Left ventricle myocardium inferior (tissue), 1 donor: ENCODE results near the gene SLC25A48. TPM values are rescaled to one million over a fixed set of nuclear protein-coding genes. Genes with fewer than 3 reads are reported as not detected.

Source experiments
- DNase-seq: peaks from one replicate; pipeline ENCODE4 v3.0.0-alpha.2; 2020
- H3K27ac ChIP-seq: fragments of 200-600 bp; replicated peaks from 2 replicates; pipeline ENCODE4 v1.8.0; 2021
- H3K27me3 ChIP-seq: fragments of 200-600 bp; 2 replicates; pipeline ENCODE4 v1.8.0; 2021; ENCODE audit warnings: low read depth
- H3K36me3 ChIP-seq: fragments of 200-600 bp; 2 replicates; pipeline ENCODE4 v1.8.0; 2021
- H3K4me1 ChIP-seq: fragments of 200-600 bp; 2 replicates; pipeline ENCODE4 v1.8.0; 2021
- H3K4me3 ChIP-seq: fragments of 200-600 bp; 2 replicates; pipeline ENCODE4 v1.8.0; 2021; ENCODE audit warnings: mild to moderate bottlenecking, moderate library complexity
- H3K9me3 ChIP-seq: fragments of 200-600 bp; replicated peaks from 2 replicates; pipeline ENCODE4 v1.8.0; 2021
- intact Hi-C: fragments of 100-400 bp; cut with micrococcal nuclease; formaldehyde crosslinking; loops from one replicate; pipeline ENCODE4 v1.11.0; 2022
- total RNA-seq: library from RNA; stranded (reverse); fragmentation: NEBNext Ultra II Directional; extraction: Animal tissue kit (Norgen Biotek cat#: 25700); gene quantifications from one replicate; pipeline ENCODE4 v1.2.1, GENCODE V29; 2021
- TF ChIP-seq, protein P1 (sequence below): fragments of 200-600 bp; IDR thresholded peaks from 2 replicates; pipeline ENCODE4 v1.8.0; 2021; ENCODE audit warnings: antibody characterized with exemption, mild to moderate bottlenecking, borderline replicate concordance
- donor health status: DM: no; HTN: yes; CAD: no; lungs with severe emphysema.

SLC25A48 gene
- total RNA-seq, 1 donor from 2014 or later = not detected

DNA sequence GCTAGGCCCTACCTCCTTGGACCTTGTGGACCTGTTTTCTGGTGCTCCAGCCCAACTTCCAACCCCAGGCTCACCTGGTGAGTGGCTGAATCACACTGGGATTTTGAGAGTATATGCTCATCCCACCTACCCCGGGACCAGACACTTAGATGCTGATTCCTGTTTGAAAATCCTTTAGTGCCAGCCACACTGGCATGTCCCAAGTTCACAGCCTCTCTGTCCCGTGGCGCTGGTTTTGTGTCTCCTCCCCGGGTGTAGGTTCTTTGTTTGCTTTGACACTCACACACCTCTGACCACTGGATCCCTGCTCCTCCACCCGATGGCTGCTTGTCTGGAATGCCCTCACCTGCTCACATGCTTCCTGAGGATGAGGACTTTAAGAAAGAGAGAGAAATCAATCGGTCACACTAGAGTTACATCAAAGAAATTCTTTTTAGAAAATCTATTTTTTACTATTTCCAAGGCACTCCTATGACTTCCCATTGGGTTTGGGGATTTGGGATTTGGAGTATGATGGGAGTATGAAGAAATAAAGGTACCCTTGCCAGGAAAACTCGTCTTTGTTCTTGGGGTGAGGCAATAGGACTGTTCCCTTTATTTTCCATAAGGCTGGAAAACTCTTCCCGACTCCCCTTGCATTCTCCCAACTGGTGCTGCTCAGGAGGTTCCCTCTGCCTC is 7.3 kb upstream of the SLC25A48 start:
- Histone ChIP-seq H3K4me3 (no peak overlapping the region), H3K36me3 (no peaks in the 10 kb centered on the region), H3K9me3 (no peaks in the 10 kb centered on the region), H3K27me3 (peaks cover 21% of the 10 kb centered on the region), H3K27ac (no peak overlapping the region), H3K4me1 (no peaks in the 10 kb centered on the region)
- TF ChIP-seq, protein P1, sequence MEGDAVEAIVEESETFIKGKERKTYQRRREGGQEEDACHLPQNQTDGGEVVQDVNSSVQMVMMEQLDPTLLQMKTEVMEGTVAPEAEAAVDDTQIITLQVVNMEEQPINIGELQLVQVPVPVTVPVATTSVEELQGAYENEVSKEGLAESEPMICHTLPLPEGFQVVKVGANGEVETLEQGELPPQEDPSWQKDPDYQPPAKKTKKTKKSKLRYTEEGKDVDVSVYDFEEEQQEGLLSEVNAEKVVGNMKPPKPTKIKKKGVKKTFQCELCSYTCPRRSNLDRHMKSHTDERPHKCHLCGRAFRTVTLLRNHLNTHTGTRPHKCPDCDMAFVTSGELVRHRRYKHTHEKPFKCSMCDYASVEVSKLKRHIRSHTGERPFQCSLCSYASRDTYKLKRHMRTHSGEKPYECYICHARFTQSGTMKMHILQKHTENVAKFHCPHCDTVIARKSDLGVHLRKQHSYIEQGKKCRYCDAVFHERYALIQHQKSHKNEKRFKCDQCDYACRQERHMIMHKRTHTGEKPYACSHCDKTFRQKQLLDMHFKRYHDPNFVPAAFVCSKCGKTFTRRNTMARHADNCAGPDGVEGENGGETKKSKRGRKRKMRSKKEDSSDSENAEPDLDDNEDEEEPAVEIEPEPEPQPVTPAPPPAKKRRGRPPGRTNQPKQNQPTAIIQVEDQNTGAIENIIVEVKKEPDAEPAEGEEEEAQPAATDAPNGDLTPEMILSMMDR = no peak
- intact Hi-C loops = no loop called here
- no peak for DNase-seq

DNA sequence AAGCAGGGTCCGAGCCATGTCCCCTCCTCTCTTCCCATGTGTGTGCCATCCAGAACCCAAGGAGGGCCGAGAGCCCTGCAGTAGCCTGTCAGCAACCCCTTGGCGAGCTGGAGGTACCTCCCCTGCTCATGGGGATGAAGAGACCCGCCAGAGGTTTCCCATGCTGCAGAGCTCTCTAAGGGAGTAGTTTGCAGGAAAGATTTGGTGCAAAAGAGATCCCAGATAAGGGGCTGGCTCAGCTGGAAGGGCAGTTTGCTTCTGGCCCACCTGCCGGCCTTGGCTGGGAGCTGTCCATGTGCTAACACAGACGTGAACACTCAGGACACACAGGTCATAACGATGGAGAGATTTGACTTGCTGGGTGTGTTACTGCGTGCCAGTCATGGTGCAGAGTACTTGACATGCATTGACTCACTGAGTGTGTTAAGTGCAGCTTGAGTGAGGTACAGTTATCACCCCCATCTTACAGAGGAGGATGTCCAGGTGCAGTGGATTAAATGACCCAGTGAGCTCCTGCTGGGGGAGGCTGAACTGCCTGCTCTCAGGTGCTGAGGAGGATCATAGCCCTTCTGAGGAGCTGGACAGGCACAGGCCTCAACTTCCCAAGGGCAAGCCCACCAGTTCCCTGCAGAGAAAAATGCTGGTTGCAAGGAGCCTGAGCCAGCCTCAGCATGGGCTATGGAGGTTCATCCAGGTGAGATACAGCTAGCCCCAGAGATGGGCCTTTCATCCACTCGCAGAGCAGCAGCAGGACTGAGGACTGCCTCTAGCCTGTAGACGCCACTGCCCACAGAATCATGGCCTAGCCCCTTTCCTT is 6.3 kb upstream of the SLC25A48 start:
- Histone ChIP-seq H3K9me3 (no peaks in the 10 kb centered on the region), H3K4me1 (no peaks in the 10 kb centered on the region), H3K4me3 (no peak overlapping the region), H3K27ac (no peak overlapping the region), H3K36me3 (no peaks in the 10 kb centered on the region), H3K27me3 (peaks cover 32% of the 10 kb centered on the region)
- intact Hi-C loops = no loop called here
- TF ChIP-seq, protein P1 = no peak
- no peak for DNase-seq

DNA sequence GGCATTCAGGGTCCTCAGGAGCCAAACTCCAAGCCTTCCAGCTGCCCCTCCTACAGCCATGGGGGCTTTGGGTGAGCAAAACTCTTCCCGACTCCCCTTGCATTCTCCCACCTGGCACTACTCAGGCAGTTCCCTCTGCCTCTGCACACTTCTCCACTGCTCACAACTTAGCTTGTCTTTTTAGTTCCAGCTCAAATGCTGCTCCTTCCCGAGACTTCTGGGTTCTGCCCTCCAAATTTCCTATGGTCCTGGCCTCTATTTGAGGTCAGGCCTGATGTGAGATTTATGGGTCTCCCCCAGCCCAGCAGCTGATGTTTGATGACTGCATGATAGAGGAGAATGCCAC is 5.7 kb upstream of the SLC25A48 start:
- no peak overlapping the region for H3K27ac ChIP-seq
- intact Hi-C loops = no loop called here
- no peaks in the 10 kb centered on the region for H3K36me3 ChIP-seq
- no peak for DNase-seq
- no peaks in the 10 kb centered on the region for H3K9me3 ChIP-seq
- TF ChIP-seq, protein P1 = no peak
- H3K27me3 ChIP-seq = peaks cover 38% of the 10 kb centered on the region
- H3K4me1 ChIP-seq = no peaks in the 10 kb centered on the region
- no peak overlapping the region for H3K4me3 ChIP-seq

DNA sequence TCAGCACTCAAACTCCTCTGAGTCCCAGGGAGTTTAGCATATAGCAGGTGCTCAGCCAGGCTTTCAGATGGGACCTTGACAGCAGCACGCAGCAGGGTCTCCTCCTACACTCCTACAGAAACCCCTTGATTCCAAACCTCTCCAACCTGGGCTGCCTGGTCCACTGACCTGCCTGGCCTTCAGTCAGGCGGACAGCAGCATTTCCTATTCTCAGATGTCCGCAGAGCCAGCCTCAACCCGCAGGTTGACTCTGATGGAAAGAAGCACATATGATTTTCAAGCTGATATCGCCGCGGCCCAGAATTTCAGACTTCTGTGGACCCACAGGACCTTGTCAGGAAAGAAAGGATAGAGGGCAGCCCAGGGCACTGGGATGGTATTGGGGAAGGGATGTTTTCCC is 5.3 kb upstream of the SLC25A48 start:
- no peak for DNase-seq
- Histone ChIP-seq H3K36me3 (no peaks in the 10 kb centered on the region), H3K27me3 (peaks cover 42% of the 10 kb centered on the region), H3K4me3 (no peak overlapping the region), H3K27ac (no peak overlapping the region), H3K9me3 (no peaks in the 10 kb centered on the region), H3K4me1 (peaks cover 2% of the 10 kb centered on the region)
- intact Hi-C loops = no loop called here
- TF ChIP-seq, protein P1 = no peak

DNA sequence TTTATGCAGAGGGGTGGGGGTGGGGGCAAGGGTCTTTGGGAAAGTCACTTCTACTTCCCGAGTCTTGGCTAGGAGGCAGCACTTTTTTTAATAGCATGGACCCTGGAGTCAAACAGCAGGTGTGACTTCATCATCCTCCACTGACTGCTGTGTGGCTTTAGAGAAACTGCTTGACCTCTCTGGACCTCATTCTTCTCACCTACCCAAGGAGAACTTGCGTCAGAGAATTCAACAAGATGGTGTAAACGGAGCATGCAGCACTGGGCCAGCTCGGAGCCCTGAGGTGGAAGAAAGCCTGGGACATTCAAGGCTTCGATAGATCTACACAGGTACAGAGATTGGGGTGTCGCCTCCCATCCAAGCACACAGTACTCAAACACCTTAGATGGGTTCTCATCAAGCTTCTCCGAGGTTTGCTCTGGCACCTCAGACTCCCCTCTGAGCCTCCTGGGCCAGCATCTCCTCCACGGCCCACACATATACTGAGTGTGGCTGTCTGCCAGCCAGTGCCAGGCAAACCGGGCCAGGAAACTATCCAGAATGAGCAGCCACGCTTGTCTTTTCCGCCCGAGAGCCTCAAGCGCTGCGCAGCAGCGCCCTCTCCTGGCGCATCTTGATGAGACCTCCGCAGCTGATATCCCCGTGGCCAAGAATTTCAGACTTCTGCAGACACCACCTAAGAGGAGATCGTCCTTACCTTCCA is 4.6 kb upstream of the SLC25A48 start:
- H3K4me3 ChIP-seq = no peak overlapping the region
- peaks cover 9% of the 10 kb centered on the region for H3K4me1 ChIP-seq
- H3K27me3 ChIP-seq = peaks cover 48% of the 10 kb centered on the region
- DNase-seq = peak; percentile 57
- TF ChIP-seq, protein P1 = peak; percentile 82
- intact Hi-C loops = loop anchor here (5.0 kb wide), 1 partner anchor 268 kb away; no protein-coding TSS in a partner anchor
- no peaks in the 10 kb centered on the region for H3K36me3 ChIP-seq
- H3K9me3 ChIP-seq = no peaks in the 10 kb centered on the region
- no peak overlapping the region for H3K27ac ChIP-seq
